HS-27A (cell line): Measurements from ENCODE around the gene SLC7A5.
"Not testable (repeated sequence)": the region's sequence is repeated elsewhere in the genome, so short reads cannot be mapped to it uniquely, and the experiment has no call there.

Experiments used
- DNase-seq: peaks from one replicate; pipeline ENCODE4 v3.0.0-alpha.2; 2012; ENCODE audit warnings: low read depth, missing footprints

SLC7A5 gene

GRCh38 chr16:87888346-87888745 lies 19.0 kb upstream of the SLC7A5 start:
- DNase-seq: not testable (repeated sequence)

GRCh38 chr16:87887931-87888330 lies 18.6 kb upstream of the SLC7A5 start:
- DNase-seq: not testable (repeated sequence)

- not testable (repeated sequence) for DNase-seq
Observed at GRCh38 chr16:87885371-87885967, 16.2 kb upstream of the SLC7A5 start.

GRCh38 chr16:87882436-87883019 lies 13.2 kb upstream of the SLC7A5 start:
- no peak for DNase-seq

- no peak for DNase-seq
Observed at GRCh38 chr16:87881324-87882200, 12.3 kb upstream of the SLC7A5 start.

GRCh38 chr16:87880117-87880696 lies 10.9 kb upstream of the SLC7A5 start:
- DNase-seq: no peak

- DNase-seq: not testable (repeated sequence)
Observed at GRCh38 chr16:87879411-87880013, 10.2 kb upstream of the SLC7A5 start.

GRCh38 chr16:87878704-87879103 lies 9.4 kb upstream of the SLC7A5 start:
- DNase-seq: no peak

GRCh38 chr16:87877942-87878507 lies 8.7 kb upstream of the SLC7A5 start:
- DNase-seq: no peak

- no peak for DNase-seq
Observed at GRCh38 chr16:87874639-87875427, 5.5 kb upstream of the SLC7A5 start.

GRCh38 chr16:87870418-87871291 lies 1.3 kb upstream of the SLC7A5 start:
- DNase-seq: peak; percentile 79

- not testable (repeated sequence) for DNase-seq
Observed at GRCh38 chr16:87869879-87870417, 641 bp upstream of the SLC7A5 start.

- peak; percentile 56 for DNase-seq
Observed at GRCh38 chr16:87868254-87869029, 865 bp downstream of the SLC7A5 start.

GRCh38 chr16:87865902-87866555 lies 3.3 kb downstream of the SLC7A5 start:
- DNase-seq: not testable (repeated sequence)

- no peak for DNase-seq
Observed at GRCh38 chr16:87864331-87864989, 4.8 kb downstream of the SLC7A5 start.

GRCh38 chr16:87863327-87863635 lies 6.0 kb downstream of the SLC7A5 start:
- not testable (repeated sequence) for DNase-seq

GRCh38 chr16:87862597-87863326 lies 6.5 kb downstream of the SLC7A5 start:
- DNase-seq: not testable (repeated sequence)
